Hepatocyte (in vitro differentiated cells): ENCODE measurements around the gene NDFIP2. TPM values are rescaled to one million over a fixed set of nuclear protein-coding genes. Genes with fewer than 3 reads are reported as not detected.

Experiments used
- DNase-seq: peaks from one replicate; pipeline ENCODE4 v3.0.0-alpha.2; 2016; ENCODE audit warnings: low spot score
- H2AFZ ChIP-seq: fragments of 200-600 bp; sonication (generic); 2 replicates; pipeline ENCODE4 v1.6.0; 2016; ENCODE audit warnings: antibody characterized with exemption, mild to moderate bottlenecking
- H3K27ac ChIP-seq: fragments of 200-600 bp; sonication (generic); 2 replicates; pipeline ENCODE4 v1.5.1; 2016; ENCODE audit warnings: mild to moderate bottlenecking
- H3K27me3 ChIP-seq: fragments of 200-600 bp; sonication (generic); 2 replicates; pipeline ENCODE4 v1.6.1; 2016
- H3K36me3 ChIP-seq: fragments of 200-600 bp; sonication (generic); replicated peaks from 2 replicates; pipeline ENCODE4 v1.5.1; 2016; ENCODE audit warnings: low read depth; ENCODE audit not compliant: insufficient read depth
- H3K4me1 ChIP-seq: fragments of 200-600 bp; sonication (generic); 2 replicates; pipeline ENCODE4 v1.5.1; 2016; ENCODE audit warnings: mild to moderate bottlenecking, moderate library complexity; ENCODE audit not compliant: insufficient read depth
- H3K4me2 ChIP-seq: fragments of 200-600 bp; sonication (generic); 2 replicates; pipeline ENCODE4 v1.6.0; 2016
- H3K4me3 ChIP-seq: fragments of 200-600 bp; sonication (generic); 2 replicates; pipeline ENCODE4 v1.5.1; 2016; ENCODE audit warnings: mild to moderate bottlenecking
- H3K79me2 ChIP-seq: fragments of 200-600 bp; sonication (generic); 2 replicates; pipeline ENCODE4 v1.6.0; 2017; ENCODE audit warnings: mild to moderate bottlenecking
- H3K9me2 ChIP-seq: fragments of 200-600 bp; sonication (generic); replicated peaks from 2 replicates; pipeline ENCODE4 v1.6.0; 2017; ENCODE audit warnings: mild to moderate bottlenecking; ENCODE audit not compliant: insufficient read depth
- H3K9me3 ChIP-seq: fragments of 200-600 bp; sonication (generic); 2 replicates; pipeline ENCODE4 v1.5.1; 2016; ENCODE audit warnings: low read depth, mild to moderate bottlenecking
- H4K20me1 ChIP-seq: fragments of 200-600 bp; sonication (generic); 2 replicates; pipeline ENCODE4 v1.6.0; 2016; ENCODE audit warnings: mild to moderate bottlenecking; ENCODE audit not compliant: insufficient read depth, poor library complexity, severe bottlenecking
- CTCF ChIP-seq: fragments of 200-600 bp; sonication (generic); IDR thresholded peaks from 2 replicates; pipeline ENCODE4 v1.5.1; 2016; ENCODE audit warnings: antibody characterized with exemption, mild to moderate bottlenecking; ENCODE audit not compliant: poor library complexity
- EZH2 ChIP-seq: fragments of 200-600 bp; sonication (generic); IDR thresholded peaks from 2 replicates; pipeline ENCODE4 v1.6.1; 2016; ENCODE audit warnings: antibody characterized with exemption, mild to moderate bottlenecking, borderline replicate concordance
- EZH2phosphoT487 ChIP-seq: fragments of 200-600 bp; sonication (generic); IDR thresholded peaks from one replicate; pipeline ENCODE4 v1.6.1; 2018; ENCODE audit warnings: antibody characterized with exemption, mild to moderate bottlenecking, low read depth, moderate library complexity; ENCODE audit not compliant: unreplicated experiment, severe bottlenecking
- WGBS: methylation state at CpG from one replicate; pipeline ENCODE4 v1.1.6; 2016; ENCODE audit warnings: low lambda C conversion rate; ENCODE audit errors: missing lambda C conversion rate; 5-methylcytosine and 5-hydroxymethylcytosine counted together
- polyA plus RNA-seq: library from polyadenylated mRNA; unstranded; fragments of >200 nt; fragmentation: Nextera tagmentation; extraction: Ambion mirVana; gene quantifications from 2 replicates; pipeline ENCODE4 v1.2.1, GENCODE V29; 2016
- total RNA-seq: library from RNA; depleted of rRNA; stranded (reverse); fragments of >200 nt; gene quantifications from 2 replicates; pipeline ENCODE4 v1.2.3, GENCODE V29; 2014

NDFIP2 gene
- total and polyA plus RNA-seq, 2 experiments from 2014 or later: 54.4 to 80.2 TPM

GRCh38 chr13:79508224-79508961 lies 27.4 kb downstream of the NDFIP2 start:
- Histone ChIP-seq H3K4me3 (no peak overlapping the region), H4K20me1 (peaks cover 64% of the 10 kb centered on the region), H3K9me2 (no peaks in the 10 kb centered on the region), H3K4me1 (no peaks in the 10 kb centered on the region), H3K36me3 (no peaks in the 10 kb centered on the region), H3K4me2 (no peak overlapping the region), H3K9me3 (no peaks in the 10 kb centered on the region), H3K27me3 (no peaks in the 10 kb centered on the region), H3K27ac (no peak overlapping the region), H2AFZ (no peak overlapping the region), H3K79me2 (peaks cover 93% of the 10 kb centered on the region)
- TF ChIP-seq EZH2: no peak
- no peak for TF ChIP-seq CTCF
- TF ChIP-seq EZH2phosphoT487: no peak
- DNase-seq: no peak
- WGBS: 88% methylated on average over 6 of the region's 6 CpGs

- Histone ChIP-seq H3K79me2 (peaks cover 93% of the 10 kb centered on the region), H3K4me2 (no peak overlapping the region), H3K36me3 (no peaks in the 10 kb centered on the region), H3K9me2 (no peaks in the 10 kb centered on the region), H3K4me1 (no peaks in the 10 kb centered on the region), H2AFZ (no peak overlapping the region), H3K4me3 (no peak overlapping the region), H4K20me1 (peaks cover 55% of the 10 kb centered on the region), H3K9me3 (no peaks in the 10 kb centered on the region), H3K27ac (no peak overlapping the region), H3K27me3 (no peaks in the 10 kb centered on the region)
- WGBS: 90% methylated on average over 2 of the region's 2 CpGs
- TF ChIP-seq EZH2phosphoT487: no peak
- DNase-seq: no peak
Measured at GRCh38 chr13:79511611-79512010, 30.7 kb downstream of the NDFIP2 start.

- H3K4me3 ChIP-seq: no peak overlapping the region
- H2AFZ ChIP-seq: no peak overlapping the region
- no peaks in the 10 kb centered on the region for H3K27me3 ChIP-seq
- no peaks in the 10 kb centered on the region for H3K36me3 ChIP-seq
- H3K4me2 ChIP-seq: no peak overlapping the region
- H3K9me3 ChIP-seq: no peaks in the 10 kb centered on the region
- TF ChIP-seq CTCF (no peak), EZH2phosphoT487 (no peak), EZH2 (no peak)
- peaks cover 97% of the 10 kb centered on the region for H3K79me2 ChIP-seq
- H4K20me1 ChIP-seq: peaks cover 63% of the 10 kb centered on the region
- no peak overlapping the region for H3K27ac ChIP-seq
- H3K4me1 ChIP-seq: no peaks in the 10 kb centered on the region
- no peaks in the 10 kb centered on the region for H3K9me2 ChIP-seq
- DNase-seq: no peak
Measured at GRCh38 chr13:79512950-79513349, 32.0 kb downstream of the NDFIP2 start.

GRCh38 chr13:79516595-79516994 lies 35.6 kb downstream of the NDFIP2 start:
- no peaks in the 10 kb centered on the region for H3K9me2 ChIP-seq
- no peak overlapping the region for H3K27ac ChIP-seq
- H3K9me3 ChIP-seq: no peaks in the 10 kb centered on the region
- no peaks in the 10 kb centered on the region for H3K4me1 ChIP-seq
- no peak overlapping the region for H3K4me3 ChIP-seq
- no peak for TF ChIP-seq EZH2phosphoT487
- TF ChIP-seq EZH2: no peak
- no peak for TF ChIP-seq CTCF
- H3K36me3 ChIP-seq: no peaks in the 10 kb centered on the region
- H3K4me2 ChIP-seq: no peak overlapping the region
- peaks cover 58% of the 10 kb centered on the region for H4K20me1 ChIP-seq
- no peak for DNase-seq
- H2AFZ ChIP-seq: no peak overlapping the region
- H3K79me2 ChIP-seq: peaks cover 94% of the 10 kb centered on the region
- no peaks in the 10 kb centered on the region for H3K27me3 ChIP-seq
